ENCODE results near the gene ATXN7L1. TPM values are rescaled to one million over a fixed set of nuclear protein-coding genes. Genes with fewer than 3 reads are reported as not detected.
A peak's percentile ranks its signal among the peaks of the same experiment; 100 is the strongest.

The ATXN7L1 gene
- total RNA-seq, 2 donors from 2014 or later, result 12.6 to 28.1 TPM

DNA sequence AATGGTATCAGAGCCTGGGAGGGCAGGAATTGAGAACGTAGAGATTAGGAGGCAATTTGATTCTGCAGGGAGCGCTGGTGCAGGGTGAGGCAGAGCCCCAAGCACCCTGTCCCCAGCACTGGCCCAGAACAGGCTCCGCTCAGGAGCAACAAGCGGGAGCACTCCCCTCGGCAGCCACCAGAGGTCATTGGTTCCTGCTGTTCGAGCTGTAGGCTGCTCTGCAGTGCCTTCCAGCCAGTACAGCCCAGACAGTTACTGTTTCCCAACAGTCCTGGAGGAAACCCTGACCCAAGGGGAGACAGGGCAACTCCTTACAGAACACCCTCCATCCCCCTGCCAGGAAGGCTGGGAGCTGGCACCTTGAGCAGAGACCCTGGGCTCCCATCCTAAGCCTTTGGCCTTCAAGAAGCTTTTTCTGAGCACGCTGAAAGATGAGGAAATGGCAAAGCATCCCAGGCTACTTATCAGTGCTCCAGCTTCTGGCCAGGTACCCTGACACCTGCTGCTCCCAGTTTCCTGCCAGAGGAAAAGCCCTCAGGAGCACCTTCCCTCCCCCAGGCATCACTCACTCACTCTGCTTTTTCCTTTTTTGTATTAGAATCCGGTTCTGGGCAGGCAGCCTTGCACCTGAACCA, 223.9 kb downstream of the ATXN7L1 start:
- intact Hi-C loops (cut with DNase I), result loop anchor here (2.0 to 10.0 kb wide), 4 partner anchors 102 to 390 kb away; partner anchors contain the start of gene ATXN7L1

DNA sequence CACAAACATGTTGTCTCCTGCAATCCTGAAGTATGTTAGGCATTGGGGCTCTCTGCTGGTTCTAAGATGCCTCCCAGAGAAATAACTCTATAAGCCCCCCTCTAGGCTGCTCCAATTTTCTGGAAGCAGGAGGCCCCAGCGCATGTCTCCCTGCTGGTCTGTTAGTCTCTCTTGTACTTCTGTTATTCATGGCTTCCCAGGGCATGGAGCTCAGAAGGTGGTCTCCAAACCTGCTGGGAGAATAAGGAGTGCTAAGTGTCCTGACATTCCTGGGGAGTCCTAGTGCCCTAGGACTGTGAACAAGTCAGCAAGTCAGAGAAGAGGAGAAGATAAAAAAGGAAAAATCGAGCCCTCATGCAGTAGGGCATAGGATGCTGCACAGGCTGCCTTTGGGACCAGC, 224.6 kb downstream of the ATXN7L1 start:
- no peaks in the 10 kb centered on the region for H3K36me3 ChIP-seq
- H3K4me3 ChIP-seq, result no peak overlapping the region
- H3K27me3 ChIP-seq (replicated peaks; ENCODE audit: insufficient read depth), result no peaks in the 10 kb centered on the region
- peaks cover 10% of the 10 kb centered on the region for H3K4me1 ChIP-seq (replicated peaks)
- no peaks in the 10 kb centered on the region for H3K9me3 ChIP-seq
- TF ChIP-seq, protein P1, sequence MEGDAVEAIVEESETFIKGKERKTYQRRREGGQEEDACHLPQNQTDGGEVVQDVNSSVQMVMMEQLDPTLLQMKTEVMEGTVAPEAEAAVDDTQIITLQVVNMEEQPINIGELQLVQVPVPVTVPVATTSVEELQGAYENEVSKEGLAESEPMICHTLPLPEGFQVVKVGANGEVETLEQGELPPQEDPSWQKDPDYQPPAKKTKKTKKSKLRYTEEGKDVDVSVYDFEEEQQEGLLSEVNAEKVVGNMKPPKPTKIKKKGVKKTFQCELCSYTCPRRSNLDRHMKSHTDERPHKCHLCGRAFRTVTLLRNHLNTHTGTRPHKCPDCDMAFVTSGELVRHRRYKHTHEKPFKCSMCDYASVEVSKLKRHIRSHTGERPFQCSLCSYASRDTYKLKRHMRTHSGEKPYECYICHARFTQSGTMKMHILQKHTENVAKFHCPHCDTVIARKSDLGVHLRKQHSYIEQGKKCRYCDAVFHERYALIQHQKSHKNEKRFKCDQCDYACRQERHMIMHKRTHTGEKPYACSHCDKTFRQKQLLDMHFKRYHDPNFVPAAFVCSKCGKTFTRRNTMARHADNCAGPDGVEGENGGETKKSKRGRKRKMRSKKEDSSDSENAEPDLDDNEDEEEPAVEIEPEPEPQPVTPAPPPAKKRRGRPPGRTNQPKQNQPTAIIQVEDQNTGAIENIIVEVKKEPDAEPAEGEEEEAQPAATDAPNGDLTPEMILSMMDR (IDR thresholded peaks at IDR 0.05), result no peak
- TF ChIP-seq POLR2AphosphoS5 (IDR thresholded peaks at IDR 0.05) (no peak), POLR2A (IDR thresholded peaks at IDR 0.05) (no peak)
- intact Hi-C loops (cut with DNase I), result loop anchor here (2.0 to 10.0 kb wide), 4 partner anchors 103 to 391 kb away; partner anchors contain the start of gene ATXN7L1
- no peak overlapping the region for H3K27ac ChIP-seq
- WGBS, result 93% methylated on average over 2 of the region's 2 CpGs
- DNase-seq (ENCODE audit: low spot score), result no peak

More for the DNA sequence above, 223.9 kb downstream of the ATXN7L1 start:
- H3K4me3 ChIP-seq, result no peak overlapping the region
- no peak for TF ChIP-seq POLR2A (IDR thresholded peaks at IDR 0.05)
- no peak for TF ChIP-seq POLR2AphosphoS5 (IDR thresholded peaks at IDR 0.05)
- TF ChIP-seq, protein P1 (IDR thresholded peaks at IDR 0.05), result peak in 3 of 4 experiments; percentile 66 to 82 (median 79)
- no peaks in the 10 kb centered on the region for H3K9me3 ChIP-seq
- H3K36me3 ChIP-seq, result no peaks in the 10 kb centered on the region
- H3K27me3 ChIP-seq (replicated peaks; ENCODE audit: insufficient read depth), result no peaks in the 10 kb centered on the region
- DNase-seq (ENCODE audit: low spot score), result peak; percentile 63
- H3K4me1 ChIP-seq (replicated peaks), result peaks cover 10% of the 10 kb centered on the region
- WGBS, result 26% methylated on average over 8 of the region's 8 CpGs
- no peak overlapping the region for H3K27ac ChIP-seq

DNA sequence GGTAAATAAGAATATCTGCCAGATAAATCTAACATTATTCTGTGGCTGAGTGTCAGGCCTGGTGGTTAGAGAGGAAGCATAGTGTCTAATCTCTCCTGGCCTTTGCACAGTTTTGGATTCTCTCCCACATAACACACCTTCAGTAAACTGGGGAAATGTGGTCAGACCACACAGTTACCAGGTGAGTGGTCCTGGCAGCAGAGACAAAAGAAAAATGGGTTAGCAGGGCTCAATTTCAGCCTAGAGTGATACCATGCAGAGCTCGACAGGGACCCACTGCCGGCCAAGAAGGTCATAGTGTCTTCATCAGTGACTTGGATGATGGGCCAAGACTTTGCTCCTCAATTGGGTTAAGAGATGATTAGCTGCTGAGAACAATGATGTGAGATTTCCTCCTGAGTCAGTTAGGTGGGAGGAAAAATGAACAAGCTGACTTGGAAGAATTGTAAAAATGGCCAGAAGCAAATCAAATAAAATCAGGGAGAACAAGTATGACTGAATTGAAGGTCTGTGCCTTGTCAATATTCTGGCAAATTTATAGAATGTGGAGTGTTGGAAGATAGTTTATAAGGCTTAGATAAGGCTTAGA, 225.9 kb downstream of the ATXN7L1 start:
- intact Hi-C loops (cut with DNase I), result loop anchor here (5.0 to 10.0 kb wide), 3 partner anchors 104 to 392 kb away; partner anchors contain the start of gene ATXN7L1
- Histone ChIP-seq H3K9me3 (no peaks in the 10 kb centered on the region), H3K36me3 (no peaks in the 10 kb centered on the region), H3K4me3 (no peak overlapping the region), H3K27me3 (replicated peaks; ENCODE audit: insufficient read depth) (no peaks in the 10 kb centered on the region), H3K4me1 (replicated peaks) (peaks cover 10% of the 10 kb centered on the region), H3K27ac (no peak overlapping the region)
- TF ChIP-seq POLR2AphosphoS5 (IDR thresholded peaks at IDR 0.05) (no peak), POLR2A (IDR thresholded peaks at IDR 0.05) (no peak)
- TF ChIP-seq, protein P1 (IDR thresholded peaks at IDR 0.05), result no peak
- DNase-seq (ENCODE audit: low spot score), result no peak
- WGBS, result 82% methylated on average over 2 of the region's 2 CpGs

DNA sequence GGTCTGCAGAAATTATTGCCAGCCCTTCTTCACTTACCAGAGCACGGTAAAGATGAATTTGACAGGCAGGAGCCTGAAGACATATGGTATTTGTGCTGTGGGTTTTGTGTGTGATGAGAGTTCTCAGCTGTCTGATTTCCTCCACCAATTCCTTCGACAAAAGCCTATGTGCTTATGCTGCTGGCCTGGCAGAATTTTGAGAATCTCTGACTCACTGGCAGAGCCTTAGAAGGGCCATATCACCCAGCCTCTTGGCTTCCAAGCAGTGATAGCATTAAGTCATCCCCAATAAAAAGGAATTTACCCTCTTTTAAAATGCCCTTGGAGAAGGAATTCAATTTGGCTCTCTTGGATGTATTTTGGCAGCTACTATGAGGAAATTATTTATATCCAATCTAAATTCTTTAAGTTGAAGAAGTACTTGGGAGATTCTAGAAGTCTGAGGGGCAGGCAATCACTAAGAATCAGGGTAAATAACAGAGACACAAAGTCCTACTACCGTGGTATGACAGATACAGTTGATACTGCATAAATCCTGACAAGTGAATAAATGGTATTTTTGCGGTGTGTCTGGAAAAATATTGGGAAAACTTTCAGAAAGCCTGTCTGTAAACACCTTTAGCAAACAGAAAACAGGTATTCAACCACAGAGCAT, 226.5 kb downstream of the ATXN7L1 start:
- H3K27me3 ChIP-seq (replicated peaks; ENCODE audit: insufficient read depth), result no peaks in the 10 kb centered on the region

More for the DNA sequence above, 226.5 kb downstream of the ATXN7L1 start:
- Histone ChIP-seq H3K9me3 (no peaks in the 10 kb centered on the region), H3K27ac (no peak overlapping the region), H3K36me3 (no peaks in the 10 kb centered on the region), H3K4me1 (replicated peaks) (peaks cover 10% of the 10 kb centered on the region), H3K4me3 (no peak overlapping the region)
- WGBS, result 41% methylated on average over 4 of the region's 4 CpGs
- peak; percentile 24 for TF ChIP-seq POLR2AphosphoS5 (IDR thresholded peaks at IDR 0.05)
- TF ChIP-seq POLR2A (IDR thresholded peaks at IDR 0.05), result no peak
- TF ChIP-seq, protein P1 (IDR thresholded peaks at IDR 0.05), result no peak
- intact Hi-C loops (cut with DNase I), result loop anchor here (5.0 to 10.0 kb wide), 3 partner anchors 105 to 392 kb away; partner anchors contain the start of gene ATXN7L1
- no peak for DNase-seq (ENCODE audit: low spot score)

Measured in prostate gland (tissue), 2 donors.